A549 (cell line): ENCODE data around the gene CORO2B. TPM values are rescaled to one million over a fixed set of nuclear protein-coding genes. Genes with fewer than 3 reads are reported as not detected.

Experiments used
- ATAC-seq, 2 experiments: fragments of 200-7000 bp in 1 of 2; fragments of >200 bp in 1 of 2; cut with Nextera tagmentation in 1 of 2; cut with Tn5 transposase in 1 of 2; 3 replicates each; pipeline versions ENCODE4 v1.8.0 to v1.9.1; 2018 to 2020; ENCODE audit warnings: mild to moderate bottlenecking in 1 of 2, moderate library complexity in 1 of 2
- CTCF ChIA-PET: fragments of 300-600 bp; sonication (Branson Sonifier 250); formaldehyde crosslinking; extraction: SDS; loops from one replicate; lab custom pipeline; 2021; ENCODE audit warnings: antibody characterized with exemption, inconsistent platforms; lab: Yijun Ruan, JAX
- POLR2A ChIA-PET: fragments of 350-600 bp; formaldehyde crosslinking; extraction: SDS; loops from one replicate; lab custom pipeline; 2021; ENCODE audit warnings: antibody characterized with exemption, inconsistent platforms; lab: Yijun Ruan, JAX
- DNase-seq, 2 experiments: peaks; one replicate each; pipeline versions ENCODE4 v3.0.0 to v3.0.0-alpha.2; 2011 to 2016; ENCODE audit warnings: low read depth in 1 of 2, low spot score in 1 of 2
- FAIRE-seq: peaks from 2 replicates; lab custom pipeline; 2011; peaks lifted over from hg19 to GRCh38; lab: Jason Lieb, UNC
- H3K27ac ChIP-seq, 2 experiments: fragments of >200 bp; sonication (Bioruptor Twin); formaldehyde crosslinking; 3 replicates each; pipeline ENCODE4 v1.5.1; 2016 to 2017
- H3K4me1 ChIP-seq: fragments of >200 bp; sonication (Bioruptor Twin); formaldehyde crosslinking; 3 replicates; pipeline ENCODE4 v1.6.1; 2016
- H3K4me2 ChIP-seq: fragments of >200 bp; sonication (Bioruptor Twin); formaldehyde crosslinking; 3 replicates; pipeline ENCODE4 v1.6.1; 2016
- H3K4me3 ChIP-seq: fragments of >200 bp; sonication (Bioruptor Twin); formaldehyde crosslinking; 3 replicates; pipeline ENCODE4 v1.5.1; 2016
- H3K9me3 ChIP-seq: fragments of >200 bp; sonication (Bioruptor Twin); formaldehyde crosslinking; 3 replicates; pipeline ENCODE4 v1.6.1; 2016
- ATOH8 ChIP-seq: fragments of 250-450 bp; sonication (Bioruptor Pico); IDR thresholded peaks from 2 replicates; pipeline ENCODE4 v1.5.0; 2020; ENCODE audit warnings: low read depth, mild to moderate bottlenecking, moderate library complexity
- BCL3 ChIP-seq: fragments of >200 bp; sonication (Bioruptor Twin); formaldehyde crosslinking; IDR thresholded peaks from 3 replicates; pipeline ENCODE4 v1.6.1; 2016
- CBX8 ChIP-seq: fragments of 200-600 bp; sonication (generic); IDR thresholded peaks from 2 replicates; pipeline ENCODE4 v1.6.1; 2016
- CEBPB ChIP-seq, 2 experiments: fragments of >200 bp in 1 of 2; sonication (Bioruptor Twin) in 1 of 2; formaldehyde crosslinking in 1 of 2; IDR thresholded peaks; 2 replicates each; pipeline ENCODE4 v1.6.1; 2012 to 2016
- CHD2 ChIP-seq: fragments of 150-350 bp; IDR thresholded peaks from 2 replicates; pipeline ENCODE4 v1.6.1; 2014; ENCODE audit warnings: low read length; ENCODE audit not compliant: partially characterized antibody
- E2F6 ChIP-seq: IDR thresholded peaks from 2 replicates; pipeline ENCODE4 v1.6.1; 2012; ENCODE audit warnings: low read depth, borderline replicate concordance
- EHMT2 ChIP-seq: fragments of 200-600 bp; sonication (generic); IDR thresholded peaks from 2 replicates; pipeline ENCODE4 v1.6.1; 2016; ENCODE audit warnings: antibody characterized with exemption, low read depth, mild to moderate bottlenecking, moderate library complexity
- EP300 ChIP-seq, 2 experiments: fragments of >200 bp; sonication (Bioruptor Twin); formaldehyde crosslinking; IDR thresholded peaks; 2 replicates in 1 of 2; 3 replicates in 1 of 2; pipeline ENCODE4 v1.6.1; 2016 to 2017
- ESRRA ChIP-seq: fragments of 150-350 bp; IDR thresholded peaks from 2 replicates; pipeline ENCODE4 v1.6.1; 2014; ENCODE audit warnings: mild to moderate bottlenecking, low read length, borderline replicate concordance
- FOSB ChIP-seq: fragments of 250-450 bp; sonication (Bioruptor Pico); IDR thresholded peaks from 2 replicates; pipeline ENCODE4 v1.5.0; 2020; ENCODE audit warnings: mild to moderate bottlenecking, moderate library complexity
- FOSL2 ChIP-seq, 2 experiments: fragments of 450-650 bp in 1 of 2; fragments of >200 bp in 1 of 2; sonication (Bioruptor Twin) in 1 of 2; formaldehyde crosslinking; IDR thresholded peaks; 2 replicates each; pipeline versions ENCODE4 v1.5.0 to v1.6.1; 2016 to 2020; ENCODE audit warnings: mild to moderate bottlenecking in 1 of 2, moderate library complexity in 1 of 2
- GATA3 ChIP-seq: IDR thresholded peaks from 2 replicates; pipeline ENCODE4 v1.6.1; 2012; ENCODE audit warnings: borderline replicate concordance
- HES2 ChIP-seq: fragments of >200 bp; sonication (Bioruptor Twin); formaldehyde crosslinking; IDR thresholded peaks from 2 replicates; pipeline ENCODE4 v1.6.1; 2016
- HOXA7 ChIP-seq: fragments of 250-450 bp; sonication (Bioruptor Pico); IDR thresholded peaks from 2 replicates; pipeline ENCODE4 v1.5.0; 2020; ENCODE audit warnings: mild to moderate bottlenecking, moderate library complexity
- JUN ChIP-seq, 2 experiments: fragments of >200 bp; sonication (Bioruptor Twin); formaldehyde crosslinking; IDR thresholded peaks; 2 replicates in 1 of 2; 3 replicates in 1 of 2; pipeline ENCODE4 v1.6.1; 2016 to 2017
- KDM5A ChIP-seq: fragments of 200-600 bp; sonication (generic); IDR thresholded peaks from 2 replicates; pipeline ENCODE4 v1.6.1; 2016; ENCODE audit warnings: antibody characterized with exemption, mild to moderate bottlenecking
- MAZ ChIP-seq: fragments of 150-350 bp; IDR thresholded peaks from 2 replicates; pipeline ENCODE4 v1.6.1; 2014; ENCODE audit warnings: antibody characterized with exemption, low read depth, low read length, borderline replicate concordance
- MYC ChIP-seq: IDR thresholded peaks from 2 replicates; pipeline ENCODE4 v1.6.1; 2012; ENCODE audit warnings: mild to moderate bottlenecking, inconsistent platforms, low read length, improper control_type of control experiment, borderline replicate concordance
- NFE2L2 ChIP-seq: fragments of 150-350 bp; conservative IDR thresholded peaks from 2 replicates; pipeline ENCODE4 v1.6.1; 2014; ENCODE audit warnings: low read length
- NPAS2 ChIP-seq: fragments of 250-450 bp; sonication (Bioruptor Pico); IDR thresholded peaks from 2 replicates; pipeline ENCODE4 v1.8.0; 2022; ENCODE audit warnings: mild to moderate bottlenecking, moderate library complexity, borderline replicate concordance
- PBX3 ChIP-seq: IDR thresholded peaks from 2 replicates; pipeline ENCODE4 v1.6.1; 2012
- POLR2A ChIP-seq: IDR thresholded peaks from 2 replicates; pipeline ENCODE4 v1.6.1; 2012; ENCODE audit warnings: mild to moderate bottlenecking, low read length
- RAD21 ChIP-seq, 2 experiments: fragments of >200 bp in 1 of 2; sonication (Bioruptor Twin) in 1 of 2; formaldehyde crosslinking in 1 of 2; IDR thresholded peaks in 1 of 2; conservative IDR thresholded peaks in 1 of 2; 2 replicates in 1 of 2; 3 replicates in 1 of 2; pipeline ENCODE4 v1.6.1; 2012 to 2018; ENCODE audit warnings: inconsistent platforms in 1 of 2
- RARB ChIP-seq: fragments of 250-450 bp; sonication (Bioruptor Pico); IDR thresholded peaks from 2 replicates; pipeline ENCODE4 v1.8.0; 2021; ENCODE audit warnings: mild to moderate bottlenecking, moderate library complexity
- RCOR1 ChIP-seq: fragments of 150-350 bp; IDR thresholded peaks from 2 replicates; pipeline ENCODE4 v1.6.1; 2014; ENCODE audit warnings: antibody characterized with exemption, low read length, low read depth
- RFX5 ChIP-seq: fragments of 450-650 bp; IDR thresholded peaks from 2 replicates; pipeline ENCODE4 v1.7.1; 2014; ENCODE audit warnings: antibody characterized with exemption, mild to moderate bottlenecking, moderate library complexity
- SMC3 ChIP-seq: fragments of >200 bp; sonication (Bioruptor Twin); formaldehyde crosslinking; IDR thresholded peaks from 3 replicates; pipeline ENCODE4 v1.6.1; 2018; ENCODE audit warnings: inconsistent platforms
- SREBF2 ChIP-seq: fragments of 450-650 bp; IDR thresholded peaks from 2 replicates; pipeline ENCODE4 v1.6.1; 2014; ENCODE audit warnings: mild to moderate bottlenecking, moderate library complexity
- TFCP2L1 ChIP-seq: fragments of 250-450 bp; sonication (Bioruptor Pico); IDR thresholded peaks from 2 replicates; pipeline ENCODE4 v1.5.0; 2021; ENCODE audit warnings: mild to moderate bottlenecking
- TP53 ChIP-seq: fragments of 250-450 bp; sonication (Bioruptor Pico); IDR thresholded peaks from 2 replicates; pipeline ENCODE4 v1.5.0; 2021; ENCODE audit warnings: mild to moderate bottlenecking, moderate library complexity
- USF2 ChIP-seq: fragments of 450-650 bp; IDR thresholded peaks from 2 replicates; pipeline ENCODE4 v1.6.1; 2014; ENCODE audit warnings: antibody characterized with exemption
- ZC3H11A ChIP-seq: fragments of 450-650 bp; IDR thresholded peaks from 2 replicates; pipeline ENCODE4 v1.6.1; 2014; ENCODE audit warnings: antibody characterized with exemption, mild to moderate bottlenecking
- WGBS: methylation state at CpG from one replicate; pipeline ENCODE4 v1.1.6; 2017; ENCODE audit errors: missing lambda C conversion rate; 5-methylcytosine and 5-hydroxymethylcytosine counted together
- polyA plus RNA-seq, 4 experiments: library from polyadenylated mRNA; depleted of rRNA in 3 of 4; stranded (reverse); fragments of >200 nt; fragmentation: RNase III in 1 of 4; extraction: RNeasy Plus Mini Kit Qiagen cat#74134 plus additional on column Dnase treatment in 1 of 4; gene quantifications; 2 replicates in 3 of 4; 3 replicates in 1 of 4; pipeline ENCODE4 v1.2.3, GENCODE V29; 2011 to 2017

Gene CORO2B
- polyA plus RNA-seq, 2 of the 4 experiments (the other 2 are of a cell fraction) = 2.0 to 2.3 TPM

GRCh38 chr15:68565234-68565633 lies 13.6 kb upstream of the CORO2B start:
- Histone ChIP-seq H3K4me3 (no peak overlapping the region), H3K4me2 (no peak overlapping the region), H3K4me1 (no peaks in the 10 kb centered on the region), H3K9me3 (no peaks in the 10 kb centered on the region), H3K27ac (no peak overlapping the region)
- DNase-seq = no peak
- ATAC-seq = no peak
- POLR2A ChIA-PET = no interaction called here
- CTCF ChIA-PET = interaction anchor here (0.8 to 25.6 kb wide), 6 partner anchors 10 to 310 kb away, joined by 3 to 413 read pairs (median 70); no protein-coding TSS in a partner anchor
- TF ChIP-seq RAD21 (conservative IDR thresholded peaks at IDR 0.05 in 1 of 2, IDR thresholded peaks at IDR 0.05 in 1 of 2) (no peak), E2F6 (no peak), RARB (no peak), USF2 (no peak), FOSB (CRISPR knock-in tag) (no peak), ZC3H11A (no peak), NFE2L2 (no peak), CHD2 (no peak), GATA3 (no peak), CBX8 (no peak), TFCP2L1 (CRISPR knock-in tag) (no peak), EHMT2 (no peak), CEBPB (IDR thresholded peaks at IDR 0.05) (no peak), SMC3 (no peak), ESRRA (no peak), ATOH8 (CRISPR knock-in tag) (no peak), POLR2A (no peak), NPAS2 (CRISPR knock-in tag) (no peak), BCL3 (no peak), FOSL2 (IDR thresholded peaks at IDR 0.05) (no peak), FOSL2 (CRISPR knock-in tag; IDR thresholded peaks at IDR 0.05) (no peak)
- no peak for FAIRE-seq

- no peaks in the 10 kb centered on the region for H3K4me1 ChIP-seq
- no peak overlapping the region for H3K27ac ChIP-seq
- no peak overlapping the region for H3K4me3 ChIP-seq
- POLR2A ChIA-PET = no interaction called here
- no peak for FAIRE-seq
- no peak overlapping the region for H3K4me2 ChIP-seq
- CTCF ChIA-PET = interaction anchor here (1.0 to 25.6 kb wide), 6 partner anchors 10 to 359 kb away, joined by 3 to 413 read pairs (median 70); no protein-coding TSS in a partner anchor
- WGBS = 77% methylated on average over 4 of the region's 4 CpGs
- no peak for DNase-seq
- H3K9me3 ChIP-seq = no peaks in the 10 kb centered on the region
- ATAC-seq = no peak
- TF ChIP-seq MYC = no peak
- TF ChIP-seq HOXA7 (CRISPR knock-in tag) = no peak
- no peak for TF ChIP-seq SREBF2
- no peak for TF ChIP-seq ESRRA
- no peak for TF ChIP-seq HES2
- no peak for TF ChIP-seq JUN (IDR thresholded peaks at IDR 0.05)
- TF ChIP-seq RFX5 = no peak
- TF ChIP-seq ATOH8 (CRISPR knock-in tag) = no peak
- TF ChIP-seq GATA3 = no peak
- TF ChIP-seq KDM5A = no peak
- no peak for TF ChIP-seq EP300 (IDR thresholded peaks at IDR 0.05)
- no peak for TF ChIP-seq RCOR1
- no peak for TF ChIP-seq NFE2L2
- no peak for TF ChIP-seq USF2
- TF ChIP-seq MAZ = no peak
- TF ChIP-seq PBX3 = no peak
- TF ChIP-seq TP53 (CRISPR knock-in tag) = no peak
These were observed 13.1 kb upstream of the CORO2B start for GRCh38 chr15:68565726-68566125.
